Cerebellar nuclear complex (tissue), 1 donor: ENCODE measurements around the gene P3H3.

Source experiments
- DNase-seq, 2 experiments: peaks; one replicate each; lab custom pipeline; 2025; lab: John Stamatoyannopoulos, UW

P3H3 gene

GRCh38 chr12:6827982-6828780, at the start of gene P3H3:
P3H3 (plus strand) TSS chr12:6828407; CDS start chr12:6828441, 34 bp downstream.
- no peak for DNase-seq

- peak; percentile 35 to 82 for DNase-seq
These were observed 49.3 kb upstream of the P3H3 start for GRCh38 chr12:6778574-6779550.

- no peak for DNase-seq
These were observed 48.3 kb upstream of the P3H3 start for GRCh38 chr12:6779708-6780432.

GRCh38 chr12:6780573-6780972, 47.6 kb upstream of the P3H3 start:
- no peak for DNase-seq

- DNase-seq: no peak
These were observed 46.1 kb upstream of the P3H3 start for GRCh38 chr12:6782119-6782518.

GRCh38 chr12:6782850-6783566, 45.2 kb upstream of the P3H3 start:
- DNase-seq: no peak

GRCh38 chr12:6783828-6784227, 44.4 kb upstream of the P3H3 start:
- DNase-seq: no peak

- DNase-seq: no peak
These were observed 43.9 kb upstream of the P3H3 start for GRCh38 chr12:6784296-6784695.

GRCh38 chr12:6784761-6785160, 43.4 kb upstream of the P3H3 start:
- no peak for DNase-seq

- DNase-seq: no peak
These were observed 41.7 kb upstream of the P3H3 start for GRCh38 chr12:6786416-6787094.

- DNase-seq: no peak
These were observed 40.9 kb upstream of the P3H3 start for GRCh38 chr12:6787309-6787708.

GRCh38 chr12:6788972-6789924, 39.0 kb upstream of the P3H3 start, which contains the start of gene CD4:
CD4 (plus strand) TSS chr12:6789528; CDS start chr12:6800139, 10,611 bp downstream.
- no peak for DNase-seq

- DNase-seq: no peak
These were observed 37.6 kb upstream of the P3H3 start for GRCh38 chr12:6790496-6791150.

- no peak for DNase-seq
These were observed 36.2 kb upstream of the P3H3 start for GRCh38 chr12:6791931-6792520.

- DNase-seq: no peak
These were observed 35.5 kb upstream of the P3H3 start for GRCh38 chr12:6792522-6793201.

- DNase-seq: no peak
These were observed 33.1 kb upstream of the P3H3 start for GRCh38 chr12:6795088-6795487.

GRCh38 chr12:6796576-6796975, 31.6 kb upstream of the P3H3 start:
- no peak for DNase-seq

GRCh38 chr12:6799147-6799546, 29.1 kb upstream of the P3H3 start:
- DNase-seq: no peak
